Measurements from ENCODE around the gene ZNF124.

GRCh38 chr1:247212627-247213617 lies 41.1 kb upstream of the ZNF124 start:
- no peak for TF ChIP-seq CTCF (IDR thresholded peaks at IDR 0.05; ENCODE audit: insufficient read depth, low read length, poor library complexity, severe bottlenecking)
- TF ChIP-seq EZH2phosphoT487 (conservative IDR thresholded peaks at IDR 0.05; ENCODE audit: low read length), result no peak
